NCI-H2081 (cell line): Measurements from ENCODE around the gene TET2.

Source experiments
- DNase-seq, 2 experiments: peaks; one replicate each; lab custom pipeline; 2025; lab: John Stamatoyannopoulos, UW

The TET2 gene

DNA sequence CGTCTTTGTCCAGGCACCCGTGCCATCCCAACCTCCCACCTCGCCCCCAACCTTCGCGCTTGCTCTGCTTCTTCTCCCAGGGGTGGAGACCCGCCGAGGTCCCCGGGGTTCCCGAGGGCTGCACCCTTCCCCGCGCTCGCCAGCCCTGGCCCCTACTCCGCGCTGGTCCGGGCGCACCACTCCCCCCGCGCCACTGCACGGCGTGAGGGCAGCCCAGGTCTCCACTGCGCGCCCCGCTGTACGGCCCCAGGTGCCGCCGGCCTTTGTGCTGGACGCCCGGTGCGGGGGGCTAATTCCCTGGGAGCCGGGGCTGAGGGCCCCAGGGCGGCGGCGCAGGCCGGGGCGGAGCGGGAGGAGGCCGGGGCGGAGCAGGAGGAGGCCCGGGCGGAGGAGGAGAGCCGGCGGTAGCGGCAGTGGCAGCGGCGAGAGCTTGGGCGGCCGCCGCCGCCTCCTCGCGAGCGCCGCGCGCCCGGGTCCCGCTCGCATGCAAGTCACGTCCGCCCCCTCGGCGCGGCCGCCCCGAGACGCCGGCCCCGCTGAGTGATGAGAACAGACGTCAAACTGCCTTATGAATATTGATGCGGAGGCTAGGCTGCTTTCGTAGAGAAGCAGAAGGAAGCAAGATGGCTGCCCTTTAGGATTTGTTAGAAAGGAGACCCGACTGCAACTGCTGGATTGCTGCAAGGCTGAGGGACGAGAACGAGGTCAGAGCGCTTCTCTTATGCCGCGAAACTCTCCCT is at the start of gene TET2:
TET2 (plus strand) TSS at position 601 of the 740 bp plus-strand sequence. CDS start 87,067 bp downstream, outside the sequence.
- peak; percentile 42 to 76 for DNase-seq

DNA sequence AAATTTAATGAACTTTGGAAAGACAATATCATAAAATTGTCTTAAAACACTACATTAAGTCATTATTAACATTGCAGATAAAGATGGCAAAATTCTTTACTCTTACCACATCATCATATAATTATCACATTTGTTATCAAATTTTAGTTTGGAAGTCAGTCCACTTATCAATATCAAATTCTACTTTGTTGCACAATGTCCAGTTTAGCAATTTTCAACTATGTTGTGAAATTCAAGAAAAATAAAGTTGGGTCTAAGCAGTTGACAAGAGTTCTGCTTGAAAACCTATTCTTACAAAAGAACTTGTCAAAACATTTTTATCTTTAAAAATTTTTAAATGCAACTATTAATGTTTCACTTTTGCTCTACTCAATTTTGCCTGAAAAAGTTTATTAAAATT is 44.7 kb upstream of the TET2 start:
- DNase-seq = no peak

DNA sequence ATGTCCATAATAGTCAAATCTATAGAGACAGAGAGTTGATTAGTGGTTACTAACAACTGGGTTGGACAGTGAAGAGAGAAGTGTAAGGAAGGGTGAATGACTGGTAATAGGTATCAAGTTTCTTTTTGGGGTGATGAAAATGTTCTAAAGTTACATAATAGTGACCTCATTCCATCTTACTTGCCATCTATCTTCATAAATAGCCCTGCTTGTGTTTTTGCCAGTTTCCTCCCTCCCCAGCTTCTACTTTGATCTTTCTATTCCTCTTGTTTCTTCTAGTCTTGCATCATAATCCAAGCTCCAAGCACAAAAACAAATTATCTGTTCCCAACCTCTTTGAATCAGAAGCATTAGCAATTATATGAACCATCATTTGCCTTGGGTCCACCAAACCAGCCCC is 40.2 kb upstream of the TET2 start:
- no peak for DNase-seq

DNA sequence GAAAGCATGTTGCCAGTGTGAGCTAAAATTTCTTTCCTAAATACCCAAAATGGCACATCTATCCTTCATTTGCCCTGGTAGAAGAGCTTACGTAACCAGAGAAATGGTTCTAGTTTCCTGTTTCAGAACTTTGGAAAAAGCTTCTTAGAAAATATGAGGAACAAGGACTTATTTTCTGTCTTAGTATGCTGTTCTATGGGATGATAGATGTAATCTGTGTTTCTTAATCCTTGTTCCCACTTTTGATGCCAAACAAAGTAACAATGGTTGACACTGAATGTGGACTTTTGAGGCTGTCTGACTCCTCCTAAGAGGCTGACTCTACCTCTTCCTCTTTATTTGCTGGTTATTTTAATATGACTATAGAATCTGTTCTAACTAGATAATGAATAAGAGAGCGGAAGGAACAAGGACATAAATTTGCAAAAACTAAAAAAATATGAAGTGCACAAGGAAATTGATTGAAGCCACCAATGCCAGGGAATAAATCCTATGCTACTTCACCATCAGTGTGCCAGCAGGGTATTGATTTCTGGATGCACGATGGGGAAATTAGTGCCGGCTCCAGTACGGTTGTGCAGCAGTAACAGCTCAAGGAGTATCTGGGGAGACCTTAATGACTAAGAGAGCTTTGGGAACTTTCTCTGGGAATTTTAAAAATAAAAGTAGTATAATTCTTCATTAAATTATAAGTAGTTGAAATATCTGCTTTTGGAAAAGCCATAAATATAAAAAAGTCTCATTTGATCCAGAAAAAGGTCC is 39.4 kb upstream of the TET2 start:
- no peak for DNase-seq

DNA sequence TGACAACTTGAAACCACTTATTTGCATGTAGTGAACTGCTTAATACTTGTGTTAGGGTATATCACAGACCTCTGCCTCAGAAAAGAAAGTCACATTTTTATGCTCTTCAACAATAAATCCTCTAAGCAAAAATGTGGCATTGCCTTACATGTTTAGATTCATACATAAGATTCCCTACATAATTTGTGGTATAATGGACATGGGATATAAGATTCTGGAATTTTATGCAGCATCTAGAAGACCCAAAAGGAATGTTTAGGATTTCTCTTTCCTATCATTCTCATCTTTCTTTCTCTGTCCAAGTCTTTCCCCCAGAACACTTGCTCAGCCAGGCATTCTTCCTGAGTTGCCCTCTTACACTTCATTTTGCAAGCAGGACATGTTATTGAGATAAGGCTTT is 37.7 kb upstream of the TET2 start:
- no peak for DNase-seq

DNA sequence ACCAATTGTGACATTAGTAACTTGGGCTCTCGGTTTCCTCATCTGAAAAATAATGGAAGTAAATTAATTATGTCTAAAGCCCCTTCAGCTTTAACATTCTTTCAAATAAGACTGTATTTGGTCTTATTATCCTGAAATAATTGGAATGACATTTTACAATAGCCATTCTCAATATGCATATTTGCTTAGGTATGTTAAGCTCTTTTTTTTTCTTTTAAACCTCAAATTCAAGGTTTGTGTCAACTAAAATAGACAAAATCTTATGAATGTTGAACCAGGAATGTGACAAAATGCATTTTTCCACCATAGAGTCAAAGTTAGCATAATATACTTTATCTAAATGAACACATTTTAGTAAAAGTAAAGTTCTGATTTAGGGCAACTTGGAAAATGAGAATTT is 34.4 kb upstream of the TET2 start:
- DNase-seq = no peak

DNA sequence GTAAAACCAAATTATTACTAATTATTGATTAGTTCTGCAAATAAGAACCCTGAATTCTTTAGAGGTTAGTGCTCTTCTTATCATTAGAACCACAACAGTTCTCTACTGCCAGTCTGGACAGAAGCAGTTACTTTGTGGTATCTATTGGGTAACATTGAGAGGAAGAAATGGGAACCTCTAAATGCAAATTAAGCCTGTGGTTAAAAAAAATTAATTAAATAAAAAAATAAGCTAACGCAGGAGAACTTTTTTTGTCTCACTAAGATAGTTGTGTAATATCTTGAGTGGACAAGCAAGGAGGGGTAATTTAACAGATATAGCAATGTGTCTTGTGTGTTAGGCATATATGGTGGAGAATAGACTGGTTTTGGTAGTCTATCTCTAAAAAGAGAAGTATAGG is 32.9 kb upstream of the TET2 start:
- no peak for DNase-seq

DNA sequence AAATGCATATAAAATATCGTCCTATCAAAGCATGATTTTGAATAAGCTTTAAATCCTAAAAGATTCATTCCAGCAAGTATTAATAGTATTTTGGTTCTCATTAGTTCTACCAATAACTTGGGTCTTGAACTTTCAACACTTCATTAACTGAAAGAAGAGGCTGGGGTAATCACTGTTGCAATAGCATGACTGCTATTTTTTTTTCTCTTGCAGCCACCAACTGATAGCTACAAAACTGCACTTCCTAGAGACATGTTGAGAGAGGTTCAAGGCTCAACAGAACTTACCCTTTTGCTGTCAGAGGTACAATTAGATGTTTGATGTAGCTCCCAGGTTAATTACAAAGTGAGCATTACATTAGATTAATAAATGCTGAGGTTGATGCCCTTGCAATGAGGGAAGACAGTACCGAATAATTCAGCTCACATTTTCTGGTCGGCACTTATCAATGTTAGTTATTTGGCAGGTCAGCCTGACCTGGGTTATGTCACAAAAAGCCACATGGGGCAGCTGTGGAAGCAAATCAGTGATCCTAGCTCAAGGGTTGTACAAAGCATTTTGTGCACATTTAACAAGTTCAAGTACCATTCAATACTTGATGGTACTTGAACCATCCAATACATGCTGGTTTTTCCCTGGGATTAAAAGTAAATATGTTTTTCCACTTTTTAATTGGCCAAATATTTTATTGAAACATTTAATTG is 29.9 kb upstream of the TET2 start:
- DNase-seq = no peak

DNA sequence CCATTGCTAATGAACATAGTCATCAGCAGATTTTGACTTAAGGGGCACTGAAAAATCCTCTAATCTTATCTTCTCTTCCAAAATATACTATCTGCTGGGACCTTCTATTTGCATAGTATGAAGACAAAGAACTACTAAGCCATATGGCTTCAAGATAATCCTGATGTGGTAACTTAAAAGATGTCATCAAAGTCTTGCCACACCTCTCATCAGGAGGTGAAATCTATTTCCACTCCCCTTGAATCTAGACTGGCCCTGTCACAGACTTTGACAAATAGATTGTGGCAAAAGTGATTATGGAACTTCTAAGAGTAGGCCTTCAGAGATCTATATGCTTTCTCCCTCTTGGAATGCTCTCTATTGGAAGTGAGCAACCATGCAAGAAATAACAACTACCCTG is 27.3 kb upstream of the TET2 start:
- DNase-seq = no peak

DNA sequence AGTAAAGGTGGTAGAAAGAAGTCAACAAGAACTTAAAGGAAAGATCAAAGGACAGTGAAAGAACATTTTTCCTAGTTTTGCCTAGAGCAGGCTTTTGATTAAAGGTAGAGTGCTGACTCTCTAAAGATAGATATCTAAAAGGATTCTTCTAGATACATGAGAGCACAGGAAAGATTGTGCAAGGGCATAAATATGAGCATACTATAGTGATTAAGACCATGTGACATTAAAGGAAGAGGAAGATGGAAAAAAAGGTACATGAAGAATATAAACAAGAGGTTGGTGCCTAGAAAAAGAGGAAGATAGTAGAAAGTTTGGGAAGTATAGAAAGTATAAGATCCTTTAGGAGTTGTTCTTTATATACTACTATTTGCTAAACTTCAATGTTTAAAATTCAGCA is 26.1 kb upstream of the TET2 start:
- no peak for DNase-seq

DNA sequence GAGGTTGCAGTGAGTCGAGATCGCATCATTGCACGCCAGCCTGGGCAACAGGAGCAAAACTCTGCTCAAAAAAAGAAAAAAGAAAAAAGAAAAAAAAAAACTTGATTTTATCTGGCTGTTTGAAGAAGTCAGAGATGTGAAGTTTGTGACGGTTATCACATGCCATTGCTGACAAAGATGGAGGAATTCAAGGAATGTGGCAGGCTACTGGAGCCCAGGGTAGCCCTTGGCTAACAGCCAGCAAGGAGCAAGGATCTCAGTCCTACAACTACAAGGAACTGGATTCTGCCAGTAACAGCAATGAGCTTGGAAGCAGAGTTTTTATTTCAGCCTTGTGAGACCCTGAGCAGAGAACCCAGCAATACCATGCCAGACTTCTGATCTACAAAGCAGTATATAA is 24.3 kb upstream of the TET2 start:
- DNase-seq = no peak

DNA sequence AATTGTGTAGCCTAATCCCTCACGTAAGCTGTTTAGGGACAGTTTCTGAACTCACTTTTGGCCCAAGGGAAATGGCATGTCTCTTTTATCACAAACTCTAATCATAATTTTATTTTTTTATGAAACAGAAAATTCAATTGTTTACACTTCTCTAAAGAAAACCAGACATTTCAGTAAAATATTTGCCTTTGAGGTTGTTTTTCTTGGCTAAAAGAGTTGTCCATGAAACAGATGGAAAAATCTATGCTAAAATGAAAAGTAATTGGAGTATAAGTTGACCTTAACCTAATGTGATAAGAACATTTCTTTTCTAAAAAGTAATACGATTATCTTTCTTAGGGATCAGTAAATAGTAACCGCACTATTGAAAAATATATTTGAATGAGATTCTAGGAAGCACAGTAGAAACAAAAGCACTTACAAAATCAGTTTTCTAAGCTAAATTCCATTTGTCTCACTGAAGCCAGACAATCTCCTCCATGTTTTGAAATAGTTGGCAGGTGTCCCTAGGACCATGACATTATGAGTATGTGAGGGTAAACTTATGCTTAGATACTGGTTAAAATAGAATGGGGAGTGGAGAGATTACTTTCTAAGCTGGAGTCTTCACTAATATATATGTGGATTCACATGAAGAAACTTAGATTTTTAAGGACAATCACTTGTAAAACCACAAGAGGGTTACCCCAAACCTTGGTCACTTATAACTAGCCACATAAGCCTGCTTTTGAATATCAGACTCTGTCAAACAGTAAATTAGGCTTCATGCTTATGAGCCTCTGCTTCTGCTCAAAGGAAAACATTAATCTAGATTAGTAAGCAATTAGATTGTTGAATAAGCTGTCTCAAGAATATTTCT is 20.1 kb upstream of the TET2 start:
- DNase-seq = no peak

DNA sequence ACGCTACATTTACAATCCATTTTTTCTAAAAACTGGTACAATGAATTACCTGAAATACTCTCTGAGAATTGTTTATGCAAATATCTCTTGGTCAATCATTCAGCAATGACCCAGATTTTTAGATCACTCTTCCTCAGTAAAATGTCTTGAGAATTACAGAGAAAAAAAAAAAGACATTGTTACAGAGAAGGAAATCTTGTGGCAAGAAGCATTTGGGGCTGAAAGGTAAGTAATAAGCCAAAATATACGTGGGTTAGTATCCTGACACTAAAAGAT is 19.6 kb upstream of the TET2 start:
- no peak for DNase-seq

DNA sequence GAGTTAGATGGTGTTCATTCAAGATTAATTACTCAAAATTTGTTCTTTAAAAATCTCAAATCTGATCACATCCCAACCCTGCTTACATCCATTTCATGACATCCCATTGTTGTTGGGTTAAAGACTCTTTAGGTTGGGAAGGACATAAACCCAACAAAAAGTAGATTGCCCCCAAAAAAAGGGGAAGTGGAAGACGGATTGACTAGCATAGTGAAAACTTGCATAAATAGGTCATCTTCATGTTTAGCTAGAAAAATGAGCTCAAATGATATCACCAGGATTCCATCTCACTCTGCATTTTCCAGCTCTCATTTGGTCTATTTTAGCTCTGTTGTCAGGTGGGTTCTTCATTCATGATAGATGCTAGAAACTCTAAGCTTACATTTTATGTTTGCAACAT is 18.5 kb upstream of the TET2 start:
- no peak for DNase-seq

DNA sequence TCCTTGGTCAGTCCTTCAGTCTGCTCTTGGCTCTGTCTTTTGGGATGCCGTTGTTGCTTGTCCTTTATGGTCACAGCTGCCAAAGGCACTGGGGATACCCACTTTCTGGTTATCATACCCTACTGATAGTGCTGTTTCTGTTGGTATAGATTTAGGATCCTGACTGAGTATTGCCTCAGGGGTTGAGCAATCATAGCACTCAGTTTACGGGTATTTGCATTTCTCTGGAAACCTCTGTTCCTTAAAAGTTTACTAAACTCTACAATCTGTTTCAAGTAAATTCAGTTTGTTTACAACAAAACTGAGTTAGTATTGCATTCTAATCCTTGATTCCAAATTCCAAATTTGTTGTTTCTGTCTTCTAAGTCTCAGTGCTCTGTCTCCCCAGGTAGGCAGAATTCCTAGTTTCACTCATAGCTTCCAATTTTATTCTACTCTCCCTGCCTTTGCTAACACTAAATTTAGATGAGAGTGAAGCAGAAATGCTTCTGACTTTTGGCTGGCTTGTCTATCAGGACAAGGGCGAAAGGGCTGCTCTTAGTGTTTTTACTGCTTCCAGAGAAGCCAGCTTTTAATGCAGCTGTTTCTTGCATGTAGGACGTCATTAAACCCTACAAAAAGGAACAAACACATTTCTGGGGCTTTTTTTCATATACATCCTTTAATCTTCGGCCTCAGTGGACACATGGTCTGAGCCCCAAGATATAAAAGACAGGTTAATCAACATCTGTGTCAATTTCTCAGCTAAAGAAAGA is 17.2 kb upstream of the TET2 start:
- no peak for DNase-seq

DNA sequence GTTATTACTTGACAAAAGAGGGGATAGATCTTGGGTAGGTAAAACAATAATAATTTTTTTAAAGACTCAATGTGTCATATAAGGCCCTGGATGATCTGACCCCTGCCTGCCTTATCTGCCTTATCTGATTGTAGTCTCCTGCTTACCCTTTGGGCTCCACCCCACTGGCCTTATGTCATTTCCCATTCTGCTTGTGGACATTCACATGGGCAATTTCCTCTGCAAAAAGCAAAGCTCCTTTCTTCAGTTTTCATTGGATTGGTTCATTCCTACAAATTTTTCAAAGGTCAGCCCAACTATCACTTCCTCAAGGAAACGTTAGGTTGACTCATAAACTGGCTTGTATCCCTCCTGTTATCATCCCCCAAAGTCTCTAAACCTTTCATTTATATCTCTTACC is 15.7 kb upstream of the TET2 start:
- no peak for DNase-seq

DNA sequence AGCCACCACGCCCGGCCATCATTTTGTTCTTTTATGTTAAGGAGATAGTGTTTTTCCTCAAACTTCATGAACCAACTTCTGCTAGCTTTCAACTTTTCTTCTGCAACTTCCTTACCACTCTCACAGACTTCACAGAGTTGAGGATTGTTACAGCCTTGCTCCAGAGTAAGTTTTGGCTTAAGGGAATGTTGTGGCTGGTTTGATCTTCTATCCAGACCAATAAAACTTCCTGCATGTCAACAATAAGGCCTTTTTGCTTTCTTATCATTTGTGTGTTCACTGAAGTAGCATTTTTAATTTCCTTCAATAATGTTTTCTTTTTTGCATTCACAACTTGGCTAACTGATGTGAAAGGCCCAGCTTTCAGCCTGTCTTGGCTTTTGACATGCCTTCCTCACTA is 12.7 kb upstream of the TET2 start:
- DNase-seq = no peak

DNA sequence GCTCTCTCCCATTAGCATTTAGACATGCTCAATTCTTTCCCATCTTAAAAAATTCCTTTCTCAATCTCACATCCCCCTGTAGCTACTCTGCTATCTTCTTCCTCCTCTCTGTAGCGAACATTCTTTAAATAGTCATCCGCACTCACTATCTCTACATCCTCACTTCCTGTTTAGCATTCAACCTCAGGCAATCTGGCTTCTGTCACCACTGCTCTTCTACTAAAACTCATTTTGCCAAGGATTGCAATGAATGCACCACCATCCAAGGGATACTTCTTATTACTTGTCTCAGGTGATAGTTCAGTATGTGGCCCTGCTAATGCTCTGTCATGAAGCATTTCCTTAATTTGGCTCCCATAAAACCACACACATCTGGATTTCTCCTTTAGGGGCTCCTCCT is 10.9 kb upstream of the TET2 start:
- DNase-seq = no peak

DNA sequence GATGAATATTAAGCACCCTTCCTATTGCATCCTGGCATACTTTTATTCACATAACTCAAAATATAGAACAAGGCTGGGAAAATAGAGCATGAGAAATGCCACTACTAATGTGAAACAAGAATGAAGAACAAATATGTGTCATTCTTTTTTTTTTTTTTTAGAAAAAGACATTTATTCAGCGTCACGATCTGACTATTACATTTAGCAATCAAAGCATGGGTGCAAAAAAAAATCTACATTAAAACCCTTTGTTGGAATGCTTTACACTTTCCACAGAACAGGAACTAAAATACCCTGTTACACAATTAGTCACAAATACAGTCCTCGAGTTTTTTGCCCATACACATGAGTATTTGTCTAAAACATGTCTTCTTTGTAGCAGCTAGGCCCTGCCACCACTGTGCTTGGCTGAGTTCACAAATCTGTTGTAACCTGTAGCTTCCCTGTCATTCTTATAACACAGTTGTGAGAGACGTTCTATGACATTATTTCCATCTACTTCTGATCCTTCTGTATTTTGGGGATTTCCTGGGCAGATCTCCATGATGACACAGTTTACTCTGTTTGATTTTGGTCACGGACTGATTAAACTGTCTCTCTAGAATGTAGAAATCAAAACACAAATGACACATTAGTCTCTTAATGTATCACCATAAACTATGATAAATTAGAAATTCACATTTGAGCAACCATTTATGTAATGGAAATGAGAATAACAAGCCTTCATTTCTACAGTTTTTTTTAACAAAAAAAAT is 9.4 kb upstream of the TET2 start:
- DNase-seq = no peak

DNA sequence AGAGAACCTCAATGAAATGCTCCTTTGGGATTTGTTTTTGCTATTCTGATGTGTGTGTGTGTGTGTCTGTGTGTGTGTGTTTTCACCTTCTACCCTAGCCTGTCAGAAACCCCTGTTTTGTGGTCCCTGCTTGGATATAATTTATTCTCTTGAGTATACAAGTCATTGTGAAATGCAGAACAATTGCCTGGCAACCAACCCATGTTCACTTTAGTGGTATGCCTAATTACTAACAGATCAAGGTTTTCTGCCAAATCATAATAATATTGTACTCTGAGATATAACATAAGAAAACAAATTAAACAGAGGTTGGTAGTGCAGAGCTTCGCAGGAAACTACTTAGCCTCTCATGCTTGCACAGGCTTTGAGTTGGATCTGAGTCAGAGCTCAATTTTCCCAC is 7.0 kb upstream of the TET2 start:
- no peak for DNase-seq
